HCT116 (cell line): Measurements from ENCODE around the gene PPIF. TPM values are rescaled to one million over a fixed set of nuclear protein-coding genes. Genes with fewer than 3 reads are reported as not detected.

Experiments used
- ATAC-seq: fragments of 200-7000 bp; cut with Tn5 transposase; 2 replicates; pipeline ENCODE4 v1.9.1; 2020; ENCODE audit warnings: mild to moderate bottlenecking, moderate library complexity
- BruUV-seq: library from RNA; stranded (reverse); fragments of 400-500 nt; replicated peaks from 2 replicates; lab custom pipeline; 2021; lab: Mats Ljungman, UMichigan
- CTCF ChIA-PET: fragments of 300-600 bp; sonication (Branson Sonifier 250); formaldehyde crosslinking; loops from one replicate; lab custom pipeline; 2021; ENCODE audit warnings: antibody characterized with exemption; lab: Charles Lee
- POLR2A ChIA-PET: fragments of 300-600, 350-600 bp; sonication (Branson Sonifier 250); formaldehyde crosslinking; loops from one replicate; lab custom pipeline; 2021; ENCODE audit warnings: antibody characterized with exemption; lab: Charles Lee
- RAD21 ChIA-PET, 2 experiments: fragments of 300-600 bp; sonication (Branson Sonifier 250); formaldehyde crosslinking; loops; one replicate each; lab custom pipeline; 2023; ENCODE audit warnings: low total read pairs in 2 of 2; ENCODE audit not compliant: uncharacterized antibody in 2 of 2, unreplicated experiment in 2 of 2, low non-redundant PET in 1 of 2; lab: Charles Lee
- DNase-seq: peaks from one replicate; pipeline ENCODE4 v3.0.0-alpha.2; 2010; ENCODE audit warnings: low read depth, low spot score
- H2AFZ ChIP-seq: fragments of 200-600 bp; shearing (Covaris generic), sonication (generic); 2 replicates; pipeline ENCODE4 v1.6.1; 2017; ENCODE audit warnings: low read depth, mixed run types, mixed read lengths, antibody characterized with exemption, low read length; ENCODE audit not compliant: poor library complexity, severe bottlenecking
- H3K27ac ChIP-seq: 2 replicates; pipeline ENCODE4 v1.5.1; 2012; ENCODE audit warnings: low read depth, low read length
- H3K27me3 ChIP-seq: fragments of 200-600 bp; sonication (generic); 2 replicates; pipeline ENCODE4 v1.6.1; 2016; ENCODE audit warnings: mixed run types, low read length, mixed read lengths; ENCODE audit not compliant: insufficient read depth
- H3K36me3 ChIP-seq, 2 experiments: fragments of 200-500 bp in 1 of 2; fragments of 200-600 bp in 1 of 2; sonication (Bioruptor generic) in 1 of 2; sonication (generic) in 1 of 2; 2 replicates each; pipeline versions ENCODE4 v1.5.1 to v1.6.1; 2014 to 2016; ENCODE audit warnings: low read length in 2 of 2, inconsistent platforms in 1 of 2, mixed read lengths in 1 of 2, mixed run types in 1 of 2; ENCODE audit not compliant: insufficient read depth in 2 of 2, control insufficient read depth in 1 of 2
- H3K4me1 ChIP-seq, 2 experiments: fragments of 200-600 bp in 1 of 2; sonication (generic) in 1 of 2; 2 replicates each; pipeline versions ENCODE4 v1.5.1 to v1.6.1; 2012 to 2017; ENCODE audit warnings: low read length in 2 of 2, inconsistent platforms in 1 of 2, mild to moderate bottlenecking in 1 of 2, mixed read lengths in 1 of 2, mixed run types in 1 of 2, moderate library complexity in 1 of 2; ENCODE audit not compliant: insufficient read depth in 2 of 2, control insufficient read depth in 1 of 2
- H3K4me2 ChIP-seq: fragments of 200-600 bp; sonication (generic); 2 replicates; pipeline ENCODE4 v1.6.1; 2017; ENCODE audit warnings: mixed run types, low read length, mixed read lengths
- H3K4me3 ChIP-seq, 2 experiments: fragments of 200-600 bp in 1 of 2; sonication (generic) in 1 of 2; replicated peaks in 1 of 2; 2 replicates each; pipeline ENCODE4 v1.5.1; 2011 to 2016; ENCODE audit warnings: low read length in 2 of 2, control low read depth in 1 of 2, low read depth in 1 of 2, mild to moderate bottlenecking in 1 of 2, mixed read lengths in 1 of 2, mixed run types in 1 of 2
- H3K79me2 ChIP-seq: fragments of 200-600 bp; sonication (generic); 2 replicates; pipeline ENCODE4 v1.6.1; 2017; ENCODE audit warnings: mild to moderate bottlenecking, mixed run types, low read length, moderate library complexity, mixed read lengths; ENCODE audit not compliant: insufficient read depth
- H3K9ac ChIP-seq: fragments of 200-600 bp; sonication (generic); 2 replicates; pipeline ENCODE4 v1.6.1; 2016; ENCODE audit warnings: low read length, mixed read lengths
- H3K9me2 ChIP-seq: fragments of 200-600 bp; sonication (generic), shearing (Covaris generic); 2 replicates; pipeline ENCODE4 v1.6.1; 2017; ENCODE audit warnings: mixed run types, mild to moderate bottlenecking, moderate library complexity; ENCODE audit not compliant: insufficient read depth
- H3K9me3 ChIP-seq, 2 experiments: fragments of 200-500 bp in 1 of 2; fragments of 200-600 bp in 1 of 2; sonication (Bioruptor generic) in 1 of 2; sonication (generic) in 1 of 2; 2 replicates each; pipeline ENCODE4 v1.6.1; 2014 to 2017; ENCODE audit warnings: low read length in 2 of 2, mixed read lengths in 2 of 2, inconsistent platforms in 1 of 2, low read depth in 1 of 2, mild to moderate bottlenecking in 1 of 2, mixed run types in 1 of 2, moderate library complexity in 1 of 2; ENCODE audit not compliant: control insufficient read depth in 1 of 2, insufficient read depth in 1 of 2
- H4K20me1 ChIP-seq: fragments of 200-600 bp; sonication (generic), shearing (Covaris generic); 2 replicates; pipeline ENCODE4 v1.6.1; 2017; ENCODE audit warnings: mixed run types, mild to moderate bottlenecking, moderate library complexity; ENCODE audit not compliant: insufficient read depth
- EGR1 ChIP-seq: IDR thresholded peaks from 2 replicates; pipeline ENCODE4 v1.6.1; 2012; ENCODE audit warnings: low read depth
- ELF1 ChIP-seq: IDR thresholded peaks from 2 replicates; pipeline ENCODE4 v1.6.1; 2012; ENCODE audit warnings: low read depth, borderline replicate concordance
- EZH2 ChIP-seq: fragments of 200-600 bp; sonication (generic); IDR thresholded peaks from 2 replicates; pipeline ENCODE4 v1.6.1; 2017; ENCODE audit warnings: antibody characterized with exemption, mixed run types
- FOSL1 ChIP-seq: IDR thresholded peaks from 2 replicates; pipeline ENCODE4 v1.6.1; 2012; ENCODE audit warnings: low read depth
- JUND ChIP-seq: IDR thresholded peaks from 2 replicates; pipeline ENCODE4 v1.6.1; 2012
- POLR2A ChIP-seq: IDR thresholded peaks from 2 replicates; pipeline ENCODE4 v1.7.0; 2011; ENCODE audit warnings: borderline replicate concordance; ENCODE audit not compliant: insufficient read depth, insufficient read length; ENCODE audit errors: extremely low read depth
- POLR2AphosphoS5 ChIP-seq: IDR thresholded peaks from 2 replicates; pipeline ENCODE4 v1.6.1; 2011; ENCODE audit warnings: mild to moderate bottlenecking, low read depth, low read length, moderate library complexity
- RAD21 ChIP-seq: IDR thresholded peaks from 2 replicates; pipeline ENCODE4 v1.6.1; 2012; ENCODE audit warnings: low read depth, mild to moderate bottlenecking
- SIN3A ChIP-seq: IDR thresholded peaks from 2 replicates; pipeline ENCODE4 v1.6.1; 2012; ENCODE audit warnings: low read depth
- intact Hi-C: fragments of 100-400 bp; cut with micrococcal nuclease; formaldehyde crosslinking; loops from 2 replicates; pipeline ENCODE4 v1.10.0; 2022
- total RNA-seq: library from RNA; stranded (reverse); gene quantifications from one replicate; pipeline ENCODE4 v1.2.1, GENCODE V29; 2021; ENCODE audit not compliant: unreplicated experiment
- TF ChIP-seq, protein P1 (sequence below): IDR thresholded peaks from 2 replicates; pipeline ENCODE4 v1.6.1; 2011; ENCODE audit warnings: mild to moderate bottlenecking, low read length, moderate library complexity; ENCODE audit not compliant: insufficient replicate concordance; ENCODE audit errors: extremely low read depth
- TF ChIP-seq, protein P2 (sequence below): IDR thresholded peaks from 2 replicates; pipeline ENCODE4 v1.6.1; 2012

The PPIF gene
- total RNA-seq, 1 experiment from 2014 or later = 85.0 TPM

DNA sequence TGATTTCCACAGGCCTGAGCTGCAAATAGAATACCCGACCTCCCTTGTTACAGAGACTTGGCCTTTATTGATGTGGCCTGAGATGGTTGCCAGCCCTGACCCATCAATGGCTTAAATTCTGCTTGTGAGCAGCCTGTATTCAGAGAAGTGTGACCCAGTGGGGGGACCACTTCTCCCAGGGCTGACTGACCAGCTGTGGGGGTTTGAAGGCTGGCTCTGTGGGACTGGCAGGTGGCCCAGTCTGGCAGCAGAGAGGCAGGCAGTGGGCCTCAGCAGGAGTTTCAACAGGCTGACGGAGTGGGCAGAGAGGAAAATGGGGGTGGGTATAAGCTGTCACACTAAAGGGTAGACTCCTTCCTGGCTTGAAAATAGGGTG is 12.2 kb upstream of the PPIF start:
- POLR2A ChIA-PET = no interaction called here
- Histone ChIP-seq H3K27me3 (no peaks in the 10 kb centered on the region), H3K79me2 (no peaks in the 10 kb centered on the region), H3K9me2 (no peaks in the 10 kb centered on the region), H3K9me3 (no peaks in the 10 kb centered on the region), H3K27ac (no peak overlapping the region), H2AFZ (no peak overlapping the region), H3K4me1 (peaks cover 0 to 27% of the 10 kb centered on the region in 2 experiments; a peak in 2 of 4 replicates), H3K9ac (no peak overlapping the region), H4K20me1 (no peaks in the 10 kb centered on the region), H3K4me2 (no peak overlapping the region), H3K36me3 (no peaks in the 10 kb centered on the region), H3K4me3 (no peak overlapping the region)
- BruUV-seq = no TSS peak
- TF ChIP-seq POLR2AphosphoS5 (no peak), SIN3A (no peak), EGR1 (no peak), RAD21 (no peak), ELF1 (no peak), JUND (no peak), EZH2 (no peak), POLR2A (no peak), FOSL1 (no peak)
- TF ChIP-seq, protein P1, sequence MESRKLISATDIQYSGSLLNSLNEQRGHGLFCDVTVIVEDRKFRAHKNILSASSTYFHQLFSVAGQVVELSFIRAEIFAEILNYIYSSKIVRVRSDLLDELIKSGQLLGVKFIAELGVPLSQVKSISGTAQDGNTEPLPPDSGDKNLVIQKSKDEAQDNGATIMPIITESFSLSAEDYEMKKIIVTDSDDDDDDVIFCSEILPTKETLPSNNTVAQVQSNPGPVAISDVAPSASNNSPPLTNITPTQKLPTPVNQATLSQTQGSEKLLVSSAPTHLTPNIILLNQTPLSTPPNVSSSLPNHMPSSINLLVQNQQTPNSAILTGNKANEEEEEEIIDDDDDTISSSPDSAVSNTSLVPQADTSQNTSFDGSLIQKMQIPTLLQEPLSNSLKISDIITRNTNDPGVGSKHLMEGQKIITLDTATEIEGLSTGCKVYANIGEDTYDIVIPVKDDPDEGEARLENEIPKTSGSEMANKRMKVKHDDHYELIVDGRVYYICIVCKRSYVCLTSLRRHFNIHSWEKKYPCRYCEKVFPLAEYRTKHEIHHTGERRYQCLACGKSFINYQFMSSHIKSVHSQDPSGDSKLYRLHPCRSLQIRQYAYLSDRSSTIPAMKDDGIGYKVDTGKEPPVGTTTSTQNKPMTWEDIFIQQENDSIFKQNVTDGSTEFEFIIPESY = no peak
- TF ChIP-seq, protein P2, sequence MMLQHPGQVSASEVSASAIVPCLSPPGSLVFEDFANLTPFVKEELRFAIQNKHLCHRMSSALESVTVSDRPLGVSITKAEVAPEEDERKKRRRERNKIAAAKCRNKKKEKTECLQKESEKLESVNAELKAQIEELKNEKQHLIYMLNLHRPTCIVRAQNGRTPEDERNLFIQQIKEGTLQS = no peak
- RAD21 ChIA-PET = no interaction called here
- ATAC-seq = no peak
- CTCF ChIA-PET = no interaction called here
- intact Hi-C loops = no loop called here
- no peak for DNase-seq
